AG08396 (cell line): ENCODE data around the gene PRPF4.
A peak's percentile ranks its signal among the peaks of the same experiment; 100 is the strongest.

ENCODE experiments used
- DNase-seq: peaks from one replicate; pipeline ENCODE4 v3.0.0; 2012; ENCODE audit warnings: low spot score, mixed read lengths

Gene PRPF4

DNA sequence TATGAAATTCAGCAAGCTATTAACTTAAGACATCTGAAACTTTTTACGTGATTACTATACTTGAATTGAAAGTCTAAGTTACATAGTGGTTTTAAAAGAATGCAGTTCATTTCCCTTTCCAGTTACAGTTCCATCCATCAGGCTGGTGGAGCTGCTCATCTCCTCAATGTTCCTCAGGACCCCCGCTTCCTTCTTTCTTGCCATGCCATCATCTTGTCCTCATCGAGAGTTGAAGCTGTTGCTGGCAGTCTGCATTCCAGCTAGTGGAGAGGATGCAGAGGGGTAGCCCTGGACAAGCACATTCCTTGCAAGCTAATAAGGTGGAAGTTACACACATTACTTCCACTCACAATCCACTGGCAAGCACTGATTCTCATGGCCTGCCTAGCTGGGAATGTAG lies 36.5 kb downstream of the PRPF4 start:
- no peak for DNase-seq

DNA sequence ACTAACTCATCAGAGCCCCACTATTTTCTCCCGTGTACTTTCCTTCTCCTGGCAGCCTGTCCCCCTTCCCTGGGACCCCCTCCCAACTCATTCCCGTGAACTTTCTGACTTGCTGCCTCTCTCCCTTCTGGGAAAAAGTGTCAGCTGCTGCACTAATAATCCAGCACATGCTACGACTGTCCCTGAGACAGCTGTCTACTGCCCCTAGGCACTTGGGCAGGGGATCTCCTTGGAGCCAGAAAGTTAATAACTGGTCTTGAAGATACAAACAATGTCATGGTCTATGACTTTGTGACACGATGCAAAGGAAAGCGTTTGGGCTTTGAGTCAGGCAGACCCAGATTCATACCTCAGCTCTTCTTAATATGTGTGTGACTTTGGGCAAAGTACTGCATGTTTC lies 37.8 kb downstream of the PRPF4 start:
- no peak for DNase-seq

DNA sequence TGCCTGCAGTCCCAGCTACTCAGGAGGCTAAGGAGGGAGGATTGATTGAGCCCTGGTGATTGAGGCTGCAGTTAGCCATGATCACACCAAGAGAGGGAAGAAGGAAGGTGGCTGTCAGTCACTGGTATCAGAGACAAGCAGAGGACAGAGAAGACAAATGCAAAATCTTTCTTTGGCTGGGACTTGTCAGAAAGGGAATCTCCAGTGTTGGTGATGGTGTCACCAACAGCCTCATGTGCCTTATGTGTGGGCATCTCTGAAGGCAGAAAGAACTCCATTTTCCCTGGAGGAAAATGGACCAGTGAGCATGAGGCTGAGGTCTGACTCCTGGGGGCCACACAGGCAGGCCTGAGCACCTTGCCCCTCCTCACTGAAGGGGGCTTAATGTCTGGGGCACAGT lies 39.8 kb downstream of the PRPF4 start:
- DNase-seq: no peak

DNA sequence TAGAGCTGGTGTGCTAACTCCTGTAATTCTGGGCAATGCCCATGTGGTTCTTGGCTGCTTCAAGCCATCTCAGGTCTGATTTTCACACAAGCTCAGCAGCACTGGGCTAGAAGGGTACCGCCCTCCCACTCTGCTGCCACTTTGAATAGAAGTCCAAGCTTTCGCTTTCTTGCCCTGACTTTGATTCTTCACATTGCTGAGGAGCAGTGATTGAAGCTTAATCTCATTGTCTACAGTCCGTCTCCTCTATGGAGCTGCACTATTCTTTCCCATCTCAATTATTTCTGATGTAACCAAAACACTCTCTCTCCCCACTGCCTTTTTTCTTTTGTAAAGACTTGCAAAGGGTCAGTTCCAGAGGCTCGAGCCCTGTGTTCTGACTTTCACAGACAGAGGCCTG lies 40.6 kb downstream of the PRPF4 start:
- no peak for DNase-seq

DNA sequence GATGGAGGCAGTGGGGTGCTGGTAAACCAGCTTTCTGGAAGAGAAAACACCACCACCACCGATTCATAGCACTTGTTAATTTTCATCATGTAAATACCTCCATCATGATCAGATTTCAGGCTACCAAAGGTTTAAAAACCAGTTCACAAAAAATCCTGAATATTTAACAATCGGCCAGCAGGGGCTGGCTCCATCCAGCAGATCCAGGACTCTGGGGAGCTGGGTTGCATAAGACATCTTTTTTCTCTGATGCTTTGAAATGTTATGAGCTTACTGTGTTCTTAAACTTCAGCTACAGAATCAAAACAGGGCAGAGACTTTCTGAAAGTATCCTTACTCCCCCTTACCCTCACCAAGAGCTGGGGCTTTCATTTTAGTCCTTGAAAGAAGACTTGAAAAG lies 42.3 kb downstream of the PRPF4 start:
- no peak for DNase-seq

DNA sequence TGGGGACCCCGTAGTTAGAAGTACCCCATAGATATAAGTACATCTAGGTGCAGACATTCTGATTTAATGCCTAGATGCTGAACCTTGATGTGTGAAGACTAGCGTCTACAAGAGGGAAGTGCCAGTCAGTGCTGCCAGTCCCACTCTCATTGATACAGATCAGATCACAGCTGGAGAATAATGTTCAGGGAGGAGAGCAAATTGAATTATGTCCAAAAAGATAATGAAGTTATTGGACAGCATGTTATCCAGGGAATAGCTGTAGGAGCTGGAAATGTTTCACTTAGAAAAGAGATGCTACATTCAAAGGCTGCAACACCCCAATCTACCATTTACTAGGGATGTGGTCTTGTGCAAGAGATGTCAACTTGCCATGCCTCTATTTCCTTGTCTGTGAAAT lies 43.6 kb downstream of the PRPF4 start:
- DNase-seq: no peak

DNA sequence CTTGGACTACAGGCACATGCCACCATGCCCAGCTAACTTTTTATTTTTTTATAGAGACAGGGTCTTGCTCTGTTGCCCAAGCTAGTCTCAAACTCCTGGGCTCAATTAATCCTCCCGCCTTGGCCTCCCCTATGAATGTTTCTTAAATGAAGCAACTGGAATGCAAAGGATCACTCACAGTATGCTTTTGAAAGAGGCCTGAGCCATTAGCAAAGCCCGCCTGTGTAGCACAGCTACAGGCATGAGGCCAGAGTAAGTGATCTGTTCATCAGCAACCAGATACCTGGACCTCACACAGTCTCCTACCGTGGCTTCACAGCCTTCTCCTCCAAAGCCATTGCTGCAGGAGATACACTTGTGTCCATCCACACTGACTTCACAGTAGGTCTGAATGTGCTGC lies 44.6 kb downstream of the PRPF4 start:
- no peak for DNase-seq

DNA sequence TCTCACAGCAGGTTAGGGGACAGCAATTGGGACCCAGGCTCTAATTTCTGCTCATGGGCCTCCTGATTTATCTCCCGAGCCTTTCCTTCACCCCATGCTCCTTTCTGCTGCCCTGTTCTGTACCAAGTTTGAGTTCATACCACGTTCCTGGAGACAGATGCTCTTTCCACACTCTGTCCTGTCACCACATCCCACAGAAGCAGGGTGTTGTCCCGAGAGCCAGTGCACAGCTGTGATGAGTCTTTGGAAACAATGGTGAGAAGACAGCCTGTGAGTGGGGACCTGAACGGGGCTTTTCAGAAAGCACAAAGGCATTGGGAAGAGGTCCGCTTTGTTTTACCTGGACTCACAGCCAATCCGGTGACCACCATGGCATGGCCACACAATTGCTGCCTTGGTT lies 47.2 kb downstream of the PRPF4 start:
- DNase-seq: no peak

DNA sequence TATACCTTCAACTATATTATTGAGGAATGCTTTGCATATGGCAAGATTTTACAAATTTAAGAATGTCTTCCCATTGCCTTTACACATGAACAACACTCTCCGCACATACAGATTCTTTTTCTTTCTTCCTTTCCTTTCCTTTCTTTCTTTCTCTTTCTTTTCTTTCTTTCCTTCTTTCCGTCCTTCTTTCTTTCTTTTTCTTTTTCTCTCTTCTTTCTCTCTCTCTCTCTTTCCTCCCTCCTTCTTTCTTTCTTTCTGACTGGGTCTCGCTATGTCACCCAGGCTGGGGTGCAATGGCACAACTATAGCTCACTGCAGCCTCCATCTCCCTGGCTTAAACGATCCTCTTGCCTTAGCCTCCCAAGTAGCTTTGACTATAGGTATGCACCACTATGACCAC lies 50.8 kb downstream of the PRPF4 start:
- no peak for DNase-seq

DNA sequence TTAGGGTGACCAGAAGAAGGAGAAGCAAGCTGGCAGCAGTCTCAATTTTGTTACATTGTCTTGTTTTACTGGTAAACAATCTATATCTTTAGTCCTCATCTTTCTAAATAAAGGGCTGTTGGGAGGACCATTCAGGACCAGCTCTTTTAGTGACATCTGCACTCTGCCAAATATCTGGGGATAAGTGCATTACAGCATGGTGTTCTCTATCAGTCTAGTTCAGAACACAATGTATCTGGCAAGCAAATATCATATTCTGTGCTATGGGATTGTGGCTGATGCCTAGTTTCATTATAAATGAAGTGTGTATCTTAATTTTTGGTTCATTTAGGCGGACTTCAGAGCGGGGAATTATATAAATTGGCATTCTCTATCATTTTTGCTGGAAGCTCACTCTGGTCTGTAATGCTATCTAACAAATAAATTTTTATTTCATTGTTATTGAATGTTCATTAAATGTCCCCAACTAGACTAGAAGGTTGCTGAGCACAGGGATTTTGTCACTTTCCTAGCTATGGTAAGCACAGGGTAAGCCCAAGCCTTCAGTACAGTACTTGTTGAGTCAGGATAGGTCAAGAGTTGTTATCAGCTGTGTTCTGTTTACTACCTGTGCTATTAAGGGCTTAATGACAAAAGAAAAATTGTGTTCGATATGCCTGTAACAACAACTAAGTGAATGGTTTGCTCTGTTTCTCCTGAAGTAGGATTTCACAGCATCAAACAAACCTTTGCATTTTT lies 52.8 kb downstream of the PRPF4 start:
- no peak for DNase-seq

DNA sequence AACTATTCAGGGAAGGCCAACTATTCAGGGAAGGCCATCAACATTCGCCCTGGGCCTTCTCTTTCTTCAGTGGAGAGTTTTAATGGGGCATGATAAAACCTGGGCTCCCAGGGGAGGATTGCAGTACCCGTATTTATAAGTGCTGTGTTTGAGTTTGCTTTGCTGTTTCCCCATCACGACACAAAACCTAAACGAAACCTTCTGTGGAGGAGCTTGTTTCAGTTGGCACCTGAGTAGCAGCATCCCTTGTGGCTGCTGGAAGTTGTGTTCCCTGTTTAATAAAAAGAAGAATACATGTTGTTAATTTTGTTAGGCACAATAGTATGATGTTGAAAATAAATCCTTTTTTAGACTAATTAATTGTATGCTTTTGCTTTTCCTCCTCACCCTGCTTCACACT lies 56.3 kb downstream of the PRPF4 start:
- no peak for DNase-seq

DNA sequence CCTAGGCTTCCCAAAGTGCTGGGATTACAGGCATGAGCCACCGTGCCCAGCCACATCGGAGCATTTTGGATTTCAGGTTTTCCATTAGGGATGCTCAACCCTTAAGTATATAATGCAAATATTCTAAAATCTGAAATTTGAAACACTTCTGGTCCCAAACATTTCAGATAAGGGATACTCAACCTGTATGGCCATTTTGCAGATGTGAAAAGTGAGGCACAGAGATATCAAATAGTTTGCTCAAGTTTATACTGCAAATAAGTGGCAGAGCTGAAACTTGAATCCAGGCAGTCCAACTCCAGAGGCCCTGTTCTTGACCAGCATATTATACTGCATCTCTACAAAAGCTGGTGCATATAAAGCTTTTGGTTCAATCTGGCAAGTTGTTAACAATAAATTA lies 62.3 kb downstream of the PRPF4 start:
- DNase-seq: no peak

DNA sequence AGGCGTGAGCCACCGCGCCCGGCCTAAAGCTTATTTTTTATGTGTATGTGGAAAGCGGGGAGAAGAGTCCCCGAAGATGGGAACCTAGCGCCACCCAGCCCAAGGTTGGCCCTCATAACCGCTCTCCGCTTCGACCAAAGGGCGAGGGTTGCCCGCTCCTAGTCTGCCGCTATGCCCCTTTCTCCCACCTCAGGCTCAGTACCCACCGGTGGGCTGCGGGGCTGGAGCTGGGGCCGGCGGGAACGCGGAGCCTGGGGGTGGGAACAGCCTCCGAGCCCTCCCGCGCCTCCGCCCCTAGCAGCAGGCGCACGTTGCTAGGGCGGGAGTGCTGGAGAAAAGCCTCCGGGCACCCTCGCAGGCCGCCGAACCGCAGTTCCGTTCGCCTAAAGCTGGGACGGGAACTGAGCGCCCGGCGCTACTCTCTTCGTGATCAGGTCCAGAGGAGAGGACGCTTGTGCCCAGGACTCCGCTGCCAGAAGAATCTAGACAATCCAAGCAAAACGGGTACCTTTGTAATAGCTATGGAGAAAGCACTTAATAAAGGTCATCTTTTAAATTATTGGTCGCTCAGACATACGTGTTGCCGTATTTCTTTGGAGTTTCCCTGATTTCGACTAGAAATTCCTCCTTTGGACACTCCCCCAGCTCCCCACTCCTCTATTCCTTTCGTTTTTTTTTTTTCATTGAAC lies 64.7 kb downstream of the PRPF4 start, which contains the start of gene WDR31:
TSS of gene WDR31 (minus strand) at position 265 of the 689 bp plus-strand sequence. CDS start 8,253 bp downstream, outside the sequence.
- DNase-seq: peak; percentile 95

DNA sequence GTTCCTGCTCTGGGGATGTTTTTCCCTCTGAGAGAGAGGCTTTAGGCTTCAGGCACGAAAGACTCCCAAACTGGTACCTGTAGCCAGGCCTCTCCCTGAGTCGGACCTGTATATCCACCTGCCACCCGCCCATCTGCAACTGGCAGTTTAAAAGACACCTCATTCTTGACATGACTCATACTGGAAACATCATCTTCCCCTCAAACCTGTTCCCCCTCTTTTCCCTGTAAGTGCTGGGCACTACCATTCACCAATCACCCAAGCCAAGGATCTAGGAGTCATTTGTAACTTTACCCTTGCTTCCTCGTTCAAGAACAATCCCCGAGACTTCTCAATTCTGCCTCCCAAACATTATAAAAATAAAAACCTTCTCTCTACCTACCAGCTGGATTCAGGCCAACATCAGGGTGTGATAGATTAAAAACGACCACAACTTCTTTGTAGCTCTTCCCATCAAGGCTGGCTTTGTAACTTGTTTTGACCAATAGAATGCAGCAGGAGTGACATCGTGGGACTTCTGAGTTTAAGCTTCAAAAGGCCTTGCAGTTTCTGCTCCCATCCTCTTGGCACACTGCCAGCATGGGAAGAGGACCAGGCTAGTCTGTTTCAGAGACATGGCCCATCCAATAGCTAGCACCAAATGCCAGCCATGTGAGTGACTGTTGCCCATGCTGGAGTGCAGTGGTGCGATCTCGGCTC lies 66.4 kb downstream of the PRPF4 start:
- no peak for DNase-seq
